NCI-H82 (cell line): ENCODE measurements around the gene DHRS12.

Experiments
- DNase-seq: peaks from one replicate; lab custom pipeline; 2025; lab: John Stamatoyannopoulos, UW

The DHRS12 gene

GRCh38 chr13:51758691-51759090 is 45.3 kb downstream of the DHRS12 start:
- DNase-seq, result no peak

- no peak for DNase-seq
Measured at GRCh38 chr13:51756651-51757050, 47.3 kb downstream of the DHRS12 start.

GRCh38 chr13:51747438-51748434 is 56.2 kb downstream of the DHRS12 start:
- no peak for DNase-seq

- no peak for DNase-seq
Measured at GRCh38 chr13:51746802-51747201, 57.2 kb downstream of the DHRS12 start.

- DNase-seq, result peak; percentile 40
Measured at GRCh38 chr13:51745243-51745642, 58.7 kb downstream of the DHRS12 start.

DNA sequence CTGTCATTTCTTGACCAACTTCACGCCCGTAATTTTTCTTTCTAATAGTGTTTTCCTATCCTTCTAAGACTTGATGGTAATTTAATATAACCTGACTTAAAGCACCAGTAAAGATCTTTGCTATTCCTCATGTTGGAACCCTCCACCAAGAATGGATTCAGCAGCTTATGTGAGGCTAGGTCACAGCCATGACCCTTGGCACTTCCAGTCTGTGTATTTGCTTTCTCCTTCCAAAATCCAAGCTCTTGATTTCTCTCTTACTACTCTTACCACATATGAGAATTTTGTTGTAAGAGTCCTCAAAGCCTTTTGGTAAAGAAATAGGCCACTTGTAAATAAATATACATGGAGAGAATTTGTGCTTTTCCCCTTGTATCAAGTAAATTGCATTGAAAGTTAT is 61.4 kb downstream of the DHRS12 start:
- no peak for DNase-seq

DNA sequence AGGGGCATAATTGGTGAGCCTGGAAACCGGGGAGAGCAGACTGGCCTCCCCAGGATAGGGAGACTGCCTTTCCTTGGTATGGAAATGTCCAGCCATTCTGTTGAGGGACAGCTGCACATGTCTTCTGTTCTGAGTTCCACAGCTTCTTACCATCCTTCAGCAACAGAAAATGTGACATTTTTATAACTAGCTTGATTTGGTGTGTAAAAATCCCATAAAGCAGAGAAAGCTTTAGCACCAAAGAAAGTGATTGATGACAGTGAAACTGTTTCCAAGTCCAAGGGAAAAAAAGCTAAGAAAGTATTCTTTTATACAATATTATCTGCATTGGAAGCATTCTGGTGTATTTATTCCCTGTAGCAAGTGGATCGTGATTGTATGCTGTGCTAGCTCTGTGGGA is 61.9 kb downstream of the DHRS12 start:
- DNase-seq, result no peak

DNA sequence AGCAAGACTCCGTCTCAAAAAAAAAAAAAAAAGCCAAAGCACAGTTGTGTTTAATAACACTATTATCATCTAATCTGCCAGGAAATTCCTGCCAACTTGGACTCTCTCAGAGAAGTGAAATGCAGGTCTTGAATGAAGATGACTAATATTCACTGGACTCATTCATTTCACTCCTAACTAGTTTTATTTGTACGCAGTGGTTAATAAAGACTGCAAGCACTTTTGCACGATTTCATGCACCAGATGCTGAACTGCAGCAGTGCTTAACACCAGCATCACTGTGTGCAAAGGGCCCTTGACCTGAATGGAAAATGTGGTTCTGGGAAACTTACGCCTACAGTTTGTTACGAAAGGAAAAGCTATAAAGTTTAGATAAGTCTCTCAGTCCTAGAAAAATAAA is 63.3 kb downstream of the DHRS12 start:
- DNase-seq, result no peak

GRCh38 chr13:51739027-51739764 is 64.8 kb downstream of the DHRS12 start:
- DNase-seq, result no peak

- DNase-seq, result no peak
Measured at GRCh38 chr13:51738226-51738905, 65.6 kb downstream of the DHRS12 start.

DNA sequence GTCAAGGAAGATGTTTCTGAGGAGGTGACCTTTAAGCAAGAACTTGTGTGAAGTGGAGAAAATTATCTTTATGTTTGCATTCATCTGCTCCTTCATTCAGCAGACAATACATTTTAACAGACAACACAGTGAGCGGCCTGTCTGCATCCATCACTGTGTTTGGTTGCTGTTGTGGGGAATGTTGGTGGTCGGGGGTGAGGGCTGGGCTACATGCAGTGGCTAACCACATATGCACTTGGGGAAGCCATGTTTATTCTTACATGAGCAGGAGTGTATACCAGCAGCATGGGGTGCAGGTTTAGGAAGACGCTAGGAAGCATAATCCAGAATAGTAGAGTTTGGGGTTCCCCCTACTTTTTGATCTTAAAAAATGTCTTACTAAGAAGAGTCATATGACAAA is 66.4 kb downstream of the DHRS12 start:
- peak; percentile 31 for DNase-seq

DNA sequence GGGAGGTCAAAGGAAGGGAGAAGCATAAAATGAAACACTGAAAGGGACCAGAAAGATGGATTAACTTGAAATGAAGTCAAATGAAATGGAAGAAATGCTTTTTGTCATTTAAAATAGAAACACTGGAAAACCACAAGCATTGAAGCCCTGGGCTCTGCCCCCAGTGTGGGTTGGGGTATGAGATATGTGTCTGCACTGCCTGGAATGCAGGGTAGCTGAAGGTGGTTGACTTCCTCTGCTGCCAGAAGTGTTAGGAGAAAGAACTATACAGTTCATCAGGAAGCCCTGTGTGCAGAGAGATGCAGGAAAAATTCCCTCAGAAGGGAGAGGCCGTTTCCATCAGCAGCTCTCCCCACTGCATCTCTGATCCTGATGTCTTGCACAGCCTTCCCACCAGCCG is 69.2 kb downstream of the DHRS12 start:
- DNase-seq, result no peak

- peak; percentile 24 for DNase-seq
Measured at GRCh38 chr13:51733374-51734298, 70.3 kb downstream of the DHRS12 start.

DNA sequence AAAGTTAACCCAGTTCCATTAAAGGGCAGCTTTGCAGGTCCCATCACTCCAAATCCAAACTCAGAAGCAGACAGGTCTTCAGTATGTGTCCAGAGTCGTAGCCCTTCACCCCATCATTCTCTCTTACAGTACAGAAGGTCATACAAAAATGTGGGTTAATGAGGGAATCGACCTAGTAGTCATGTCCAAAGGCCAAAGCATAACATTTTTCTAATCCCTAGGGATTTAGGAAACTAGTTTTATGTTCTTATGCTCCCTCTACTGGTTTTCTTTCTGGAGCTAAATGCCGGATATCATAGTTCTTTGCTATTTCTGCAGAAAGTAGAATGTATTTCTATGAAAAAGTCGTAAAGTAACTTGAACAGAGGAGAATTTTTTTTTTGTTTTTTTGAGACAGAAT is 72.2 kb downstream of the DHRS12 start:
- DNase-seq, result peak; percentile 10

- DNase-seq, result no peak
Measured at GRCh38 chr13:51730927-51731326, 73.0 kb downstream of the DHRS12 start.

- no peak for DNase-seq
Measured at GRCh38 chr13:51729866-51730553, 74.0 kb downstream of the DHRS12 start.

DNA sequence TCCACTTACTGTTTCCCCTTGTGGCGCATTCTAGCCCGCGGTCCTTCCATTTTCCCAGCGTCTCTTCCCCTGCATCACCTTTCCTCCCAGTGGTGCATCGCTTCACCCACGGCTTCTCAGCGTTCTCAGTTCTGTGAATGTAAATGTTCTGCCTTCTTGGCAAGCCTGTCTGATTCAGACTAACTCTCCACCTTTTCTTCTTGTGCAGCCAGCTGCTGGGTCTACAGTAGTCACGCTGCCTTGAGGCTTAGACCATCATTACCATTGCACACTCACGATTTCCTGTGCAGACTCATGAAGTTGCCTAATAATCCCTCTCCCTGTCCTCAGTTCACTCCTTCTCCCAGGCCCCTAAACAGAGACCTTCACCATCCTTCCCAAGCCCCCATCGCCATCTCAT is 75.0 kb downstream of the DHRS12 start:
- DNase-seq, result no peak

DNA sequence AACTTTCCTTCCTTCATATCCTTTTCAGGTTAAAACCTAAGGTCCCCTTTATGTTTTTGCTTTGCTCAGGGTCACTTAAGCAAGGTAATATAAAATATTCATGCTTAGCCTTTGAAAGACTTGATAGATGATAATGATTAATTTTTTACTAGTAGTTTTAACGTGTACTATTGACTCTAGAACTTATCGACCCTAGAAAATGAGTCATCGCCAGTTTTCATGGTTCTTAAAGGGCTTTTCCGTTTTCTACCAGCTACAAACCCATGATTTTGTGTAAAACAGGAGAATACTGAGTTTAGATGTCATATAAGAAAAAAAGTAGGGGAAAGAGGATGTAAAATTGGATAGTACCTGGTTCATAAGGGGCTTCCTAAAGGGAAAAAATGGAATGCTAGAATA is 75.7 kb downstream of the DHRS12 start:
- DNase-seq, result no peak

- no peak for DNase-seq
Measured at GRCh38 chr13:51727634-51728274, 76.2 kb downstream of the DHRS12 start.

DNA sequence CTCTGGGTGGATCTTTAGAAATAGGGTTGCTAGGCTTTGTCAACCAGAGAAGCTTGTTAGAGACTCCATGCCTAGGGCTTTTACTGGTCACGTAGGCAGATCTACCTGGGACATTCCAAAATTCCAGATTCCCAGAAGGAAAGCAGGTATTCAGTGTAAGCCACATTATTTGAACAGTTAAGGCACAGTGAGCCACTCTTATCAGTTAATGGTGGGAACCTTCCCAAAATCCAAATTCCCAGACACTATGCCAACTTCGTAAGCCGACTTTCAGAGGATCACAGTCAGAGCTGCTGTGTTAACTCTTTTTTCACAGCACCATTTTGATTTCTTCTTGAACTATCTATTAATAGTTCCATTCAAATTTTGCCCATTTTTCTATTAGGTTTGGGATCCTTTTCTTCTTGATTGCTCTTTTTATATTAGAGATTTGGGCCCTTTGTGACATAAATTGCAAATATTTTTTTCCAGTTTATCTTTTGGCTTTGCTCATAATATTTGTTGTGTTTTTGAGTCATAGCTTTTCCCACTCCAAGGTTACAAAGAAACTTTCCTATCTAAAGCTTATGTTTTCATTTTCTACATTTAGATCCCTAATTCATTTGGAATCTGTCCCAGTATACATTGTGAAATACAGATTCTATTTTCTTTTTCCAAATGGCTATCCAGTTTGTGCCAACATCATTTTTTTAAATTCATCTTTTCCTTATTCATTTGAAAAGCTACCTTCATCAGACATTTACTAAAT is 77.3 kb downstream of the DHRS12 start:
- no peak for DNase-seq
